ENCODE measurements around the gene FBXW10. TPM values are rescaled to one million over a fixed set of nuclear protein-coding genes. Genes with fewer than 3 reads are reported as not detected.
"Not testable (repeated sequence)": the region's sequence is repeated elsewhere in the genome, so short reads cannot be mapped to it uniquely, and the experiment has no call there.

FBXW10 gene
- not detected for total RNA-seq

GRCh38 chr17:18743699-18744421 lies at the start of gene FBXW10:
TSS of gene FBXW10 (plus strand) at chr17:18744054. CDS start at chr17:18744245, 191 bp downstream.
- not testable (repeated sequence) for ATAC-seq; DNase-seq (ENCODE audit: low spot score); H3K36me3 Mint-ChIP-seq; H3K4me3 Mint-ChIP-seq; H3K27me3 Mint-ChIP-seq; H3K27ac Mint-ChIP-seq; H3K9me3 Mint-ChIP-seq; H3K4me1 Mint-ChIP-seq (ENCODE audit: low read depth in 2 of 2)

DNA sequence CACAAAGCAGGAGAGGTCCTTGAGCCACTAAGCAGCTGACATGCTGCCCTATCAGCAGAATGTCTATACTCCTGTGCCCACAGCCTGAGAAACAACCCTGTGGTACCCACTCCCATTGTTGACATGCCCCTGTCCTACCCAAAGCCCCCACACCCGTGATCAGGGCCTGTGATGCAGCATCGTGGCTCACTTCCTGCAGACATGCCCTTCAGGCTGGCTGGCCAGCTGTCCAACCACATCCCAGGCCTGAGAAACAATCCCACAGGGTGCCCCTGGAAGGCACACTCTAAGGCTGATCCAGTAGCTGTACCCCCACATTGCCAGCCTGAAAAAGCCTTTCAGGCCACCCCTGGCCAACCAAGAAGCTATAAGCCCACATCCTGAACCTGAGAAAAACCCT lies 48.7 kb upstream of the FBXW10 start:
- H3K27ac Mint-ChIP-seq; H3K4me3 Mint-ChIP-seq; ATAC-seq; H3K9me3 Mint-ChIP-seq; H3K27me3 Mint-ChIP-seq; DNase-seq (ENCODE audit: low spot score); H3K36me3 Mint-ChIP-seq; H3K4me1 Mint-ChIP-seq (ENCODE audit: low read depth in 2 of 2): not testable (repeated sequence)

- not testable (repeated sequence) for H3K9me3 Mint-ChIP-seq; H3K27me3 Mint-ChIP-seq; DNase-seq (ENCODE audit: low spot score); H3K36me3 Mint-ChIP-seq; ATAC-seq; H3K4me1 Mint-ChIP-seq (ENCODE audit: low read depth in 2 of 2)
- Mint-ChIP-seq H3K4me3 (peak overlapping the region; percentile 86), H3K27ac (peak overlapping the region in 1 of 2 donors; percentile 79)
These were observed 45.3 kb upstream of the FBXW10 start for GRCh38 chr17:18698473-18699103.

GRCh38 chr17:18705955-18706354 lies 37.9 kb upstream of the FBXW10 start:
- not testable (repeated sequence) for H3K27me3 Mint-ChIP-seq

GRCh38 chr17:18708215-18708614 lies 35.6 kb upstream of the FBXW10 start:
- ATAC-seq; H3K36me3 Mint-ChIP-seq; DNase-seq (ENCODE audit: low spot score): not testable (repeated sequence)

More at GRCh38 chr17:18705955-18706354, 37.9 kb upstream of the FBXW10 start:
- not testable (repeated sequence) for H3K9me3 Mint-ChIP-seq; DNase-seq (ENCODE audit: low spot score); ATAC-seq; H3K4me3 Mint-ChIP-seq; H3K27ac Mint-ChIP-seq; H3K4me1 Mint-ChIP-seq (ENCODE audit: low read depth in 2 of 2); H3K36me3 Mint-ChIP-seq

GRCh38 chr17:18712354-18712999 lies 31.4 kb upstream of the FBXW10 start:
- H3K27ac Mint-ChIP-seq; ATAC-seq; H3K9me3 Mint-ChIP-seq; H3K27me3 Mint-ChIP-seq; H3K4me3 Mint-ChIP-seq; H3K36me3 Mint-ChIP-seq; H3K4me1 Mint-ChIP-seq (ENCODE audit: low read depth in 2 of 2): not testable (repeated sequence)
- peak; percentile 66 for DNase-seq (ENCODE audit: low spot score)

More at GRCh38 chr17:18708215-18708614, 35.6 kb upstream of the FBXW10 start:
- H3K4me1 Mint-ChIP-seq (ENCODE audit: low read depth in 2 of 2); H3K27me3 Mint-ChIP-seq; H3K27ac Mint-ChIP-seq; H3K9me3 Mint-ChIP-seq; H3K4me3 Mint-ChIP-seq: not testable (repeated sequence)

DNA sequence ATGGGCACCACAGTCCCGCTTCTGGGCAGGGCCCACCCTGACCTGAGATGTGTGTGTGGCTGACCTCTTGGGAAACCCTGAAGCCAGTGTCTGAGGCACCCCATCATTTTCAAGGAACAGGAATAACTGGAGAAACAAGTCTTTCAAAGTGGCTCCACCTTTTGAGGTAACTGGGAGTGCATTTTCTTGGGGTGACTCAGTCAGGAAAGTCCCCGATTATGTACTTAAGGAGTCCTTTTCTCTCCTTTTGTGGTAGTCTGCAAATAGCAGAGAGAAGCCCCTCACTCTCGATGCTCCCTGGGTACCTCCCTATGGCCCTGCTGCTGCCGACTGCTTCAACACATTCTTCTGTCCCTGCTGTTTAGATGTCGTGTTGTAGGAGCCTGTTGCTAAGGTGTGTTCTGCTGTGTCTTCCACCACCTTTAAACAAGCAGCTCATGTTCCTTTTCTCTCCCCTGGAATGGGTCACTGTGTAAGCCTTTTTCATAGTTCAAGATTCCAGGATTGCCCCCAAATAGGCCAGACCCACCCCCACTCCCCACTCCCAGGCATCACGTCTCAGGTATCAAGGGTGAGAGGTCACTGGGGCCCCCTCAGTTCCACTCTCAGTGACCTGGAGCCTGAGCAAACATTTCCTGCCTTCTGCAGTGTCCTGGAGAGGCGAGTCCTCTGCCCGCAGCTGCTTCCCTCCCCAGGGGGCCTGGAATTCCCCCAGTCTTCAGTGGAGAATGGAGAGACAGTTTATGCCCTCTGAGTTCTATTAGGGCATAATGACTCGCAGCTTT lies 25.0 kb upstream of the FBXW10 start:
- not testable (repeated sequence) for H3K27ac Mint-ChIP-seq; DNase-seq (ENCODE audit: low spot score); H3K4me1 Mint-ChIP-seq (ENCODE audit: low read depth in 2 of 2); H3K27me3 Mint-ChIP-seq; H3K36me3 Mint-ChIP-seq; H3K4me3 Mint-ChIP-seq; H3K9me3 Mint-ChIP-seq; ATAC-seq

GRCh38 chr17:18719428-18720110 lies 24.3 kb upstream of the FBXW10 start:
- not testable (repeated sequence) for H3K36me3 Mint-ChIP-seq; H3K27me3 Mint-ChIP-seq; DNase-seq (ENCODE audit: low spot score); ATAC-seq; H3K4me3 Mint-ChIP-seq; H3K27ac Mint-ChIP-seq; H3K4me1 Mint-ChIP-seq (ENCODE audit: low read depth in 2 of 2); H3K9me3 Mint-ChIP-seq

DNA sequence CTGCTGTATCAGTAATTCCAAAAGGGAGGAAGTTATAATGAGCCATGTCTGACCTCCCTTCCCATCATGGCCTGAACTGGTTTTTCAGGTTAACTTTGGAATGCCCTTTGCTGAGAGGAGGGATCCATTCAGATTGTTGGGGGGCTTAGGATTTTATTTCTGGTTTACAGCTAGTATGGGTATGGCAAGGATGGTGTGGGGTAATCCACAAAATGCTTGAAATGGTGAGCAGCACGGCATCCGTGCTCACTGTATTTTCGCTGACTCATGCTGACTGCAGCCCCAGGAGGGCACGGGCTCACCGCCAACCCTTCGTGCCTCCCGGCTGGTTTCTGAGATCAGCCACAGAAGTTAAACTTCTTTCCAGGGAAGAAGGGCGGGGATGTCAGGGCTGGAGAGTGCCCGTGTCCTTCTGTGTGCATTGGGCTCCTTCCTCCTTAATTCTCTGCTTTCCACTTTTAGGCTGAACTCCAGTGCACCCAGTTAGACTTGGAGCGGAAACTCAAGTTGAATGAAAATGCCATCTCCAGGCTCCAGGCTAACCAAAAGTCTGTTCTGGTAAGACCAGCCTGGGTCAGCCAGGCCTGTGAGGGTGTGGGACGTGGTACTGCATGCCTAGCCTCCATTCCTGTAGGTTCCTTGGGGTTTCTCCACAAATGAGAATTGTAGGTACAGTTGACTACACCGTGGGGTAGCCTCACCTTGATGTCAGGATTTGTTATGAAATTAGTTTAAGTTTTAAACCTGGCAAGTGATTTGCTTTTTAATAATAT lies 21.9 kb upstream of the FBXW10 start:
- not testable (repeated sequence) for H3K4me1 Mint-ChIP-seq (ENCODE audit: low read depth in 2 of 2); H3K27me3 Mint-ChIP-seq; H3K36me3 Mint-ChIP-seq; H3K4me3 Mint-ChIP-seq; DNase-seq (ENCODE audit: low spot score); H3K9me3 Mint-ChIP-seq; ATAC-seq; H3K27ac Mint-ChIP-seq

GRCh38 chr17:18722612-18723011 lies 21.2 kb upstream of the FBXW10 start:
- ATAC-seq; H3K36me3 Mint-ChIP-seq; H3K4me3 Mint-ChIP-seq; H3K27me3 Mint-ChIP-seq; H3K27ac Mint-ChIP-seq; H3K4me1 Mint-ChIP-seq (ENCODE audit: low read depth in 2 of 2); H3K9me3 Mint-ChIP-seq; DNase-seq (ENCODE audit: low spot score): not testable (repeated sequence)

DNA sequence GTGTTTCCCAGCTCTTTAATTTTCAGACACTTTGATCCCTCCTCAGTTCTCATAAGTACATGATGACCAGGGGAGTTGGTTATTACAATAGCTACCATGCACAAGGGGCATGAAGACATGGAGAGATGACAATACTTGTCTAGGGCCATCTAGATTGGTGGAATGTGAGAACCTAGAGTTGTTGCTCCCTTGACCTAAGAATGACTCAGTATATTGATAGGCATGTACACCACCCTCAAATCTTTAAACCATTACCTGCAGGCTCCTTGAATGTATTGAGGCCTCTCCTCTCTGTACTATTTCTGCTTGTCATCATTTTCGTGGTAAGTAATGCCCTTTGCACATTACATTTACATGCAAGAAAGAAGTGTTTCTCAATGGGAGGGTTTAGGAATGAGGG lies 20.3 kb upstream of the FBXW10 start:
- not testable (repeated sequence) for H3K4me1 Mint-ChIP-seq (ENCODE audit: low read depth in 2 of 2); H3K9me3 Mint-ChIP-seq; H3K4me3 Mint-ChIP-seq; ATAC-seq; H3K27me3 Mint-ChIP-seq; DNase-seq (ENCODE audit: low spot score); H3K27ac Mint-ChIP-seq; H3K36me3 Mint-ChIP-seq

DNA sequence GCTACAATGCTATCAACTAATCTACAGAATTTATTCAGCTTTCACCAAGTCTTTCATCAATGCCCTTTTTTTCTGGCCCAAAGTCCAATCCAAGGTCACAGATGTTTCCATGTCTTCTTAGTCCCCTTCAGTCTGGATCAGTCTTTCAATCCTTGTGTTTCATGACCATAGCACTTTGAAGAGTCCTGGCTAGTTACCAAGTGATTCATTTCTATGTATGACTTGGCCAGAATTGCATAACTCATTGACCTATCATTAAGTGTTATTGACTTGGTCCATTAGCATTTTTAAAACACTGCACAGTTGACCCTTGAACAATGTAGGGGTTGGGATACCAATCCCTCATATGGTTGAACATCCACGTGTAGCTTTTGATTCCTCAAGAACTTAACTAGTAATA lies 11.4 kb upstream of the FBXW10 start:
- not testable (repeated sequence) for H3K4me3 Mint-ChIP-seq; H3K9me3 Mint-ChIP-seq; DNase-seq (ENCODE audit: low spot score); ATAC-seq; H3K36me3 Mint-ChIP-seq; H3K27ac Mint-ChIP-seq; H3K4me1 Mint-ChIP-seq (ENCODE audit: low read depth in 2 of 2); H3K27me3 Mint-ChIP-seq

GRCh38 chr17:18733350-18733749 lies 10.5 kb upstream of the FBXW10 start:
- not testable (repeated sequence) for H3K9me3 Mint-ChIP-seq; H3K27ac Mint-ChIP-seq; H3K36me3 Mint-ChIP-seq; ATAC-seq; H3K4me1 Mint-ChIP-seq (ENCODE audit: low read depth in 2 of 2); H3K4me3 Mint-ChIP-seq; H3K27me3 Mint-ChIP-seq; DNase-seq (ENCODE audit: low spot score)
